Activated naive CD4-positive, alpha-beta T cell treated with anti-CD3 and anti-CD28 coated beads, Interleukin-2, amount 10 ng/mL, durations not matched to agents 7 days and 5 days (primary cell): ENCODE data around the gene MRPS18A.
"Not testable (repeated sequence)": the region's sequence is repeated elsewhere in the genome, so short reads cannot be mapped to it uniquely, and the experiment has no call there.

Experiments
- CTCF ChIA-PET: fragments of 350-600 bp; sonication (Branson Sonifier 250); formaldehyde crosslinking; loops from one replicate; lab custom pipeline; 2021; ENCODE audit warnings: antibody characterized with exemption; lab: Charles Lee
- DNase-seq: peaks from one replicate; pipeline ENCODE4 v3.0.0-alpha.2; 2020
- H3K27ac Mint-ChIP-seq: one replicate; pipeline ENCODE4 v1.8.0; 2021; ENCODE audit warnings: mild to moderate bottlenecking, moderate library complexity, mixed read lengths
- H3K27me3 Mint-ChIP-seq: one replicate; pipeline ENCODE4 v1.8.0; 2021; ENCODE audit warnings: mild to moderate bottlenecking, mixed read lengths
- H3K36me3 Mint-ChIP-seq: one replicate; pipeline ENCODE4 v1.8.0; 2021; ENCODE audit warnings: mixed read lengths
- H3K4me1 Mint-ChIP-seq: one replicate; pipeline ENCODE4 v1.8.0; 2021; ENCODE audit warnings: mixed read lengths
- H3K4me3 Mint-ChIP-seq: one replicate; pipeline ENCODE4 v1.8.0; 2021; ENCODE audit warnings: mild to moderate bottlenecking, moderate library complexity, mixed read lengths
- H3K9me3 Mint-ChIP-seq: one replicate; pipeline ENCODE4 v1.8.0; 2021; ENCODE audit warnings: mixed read lengths

The MRPS18A gene

DNA sequence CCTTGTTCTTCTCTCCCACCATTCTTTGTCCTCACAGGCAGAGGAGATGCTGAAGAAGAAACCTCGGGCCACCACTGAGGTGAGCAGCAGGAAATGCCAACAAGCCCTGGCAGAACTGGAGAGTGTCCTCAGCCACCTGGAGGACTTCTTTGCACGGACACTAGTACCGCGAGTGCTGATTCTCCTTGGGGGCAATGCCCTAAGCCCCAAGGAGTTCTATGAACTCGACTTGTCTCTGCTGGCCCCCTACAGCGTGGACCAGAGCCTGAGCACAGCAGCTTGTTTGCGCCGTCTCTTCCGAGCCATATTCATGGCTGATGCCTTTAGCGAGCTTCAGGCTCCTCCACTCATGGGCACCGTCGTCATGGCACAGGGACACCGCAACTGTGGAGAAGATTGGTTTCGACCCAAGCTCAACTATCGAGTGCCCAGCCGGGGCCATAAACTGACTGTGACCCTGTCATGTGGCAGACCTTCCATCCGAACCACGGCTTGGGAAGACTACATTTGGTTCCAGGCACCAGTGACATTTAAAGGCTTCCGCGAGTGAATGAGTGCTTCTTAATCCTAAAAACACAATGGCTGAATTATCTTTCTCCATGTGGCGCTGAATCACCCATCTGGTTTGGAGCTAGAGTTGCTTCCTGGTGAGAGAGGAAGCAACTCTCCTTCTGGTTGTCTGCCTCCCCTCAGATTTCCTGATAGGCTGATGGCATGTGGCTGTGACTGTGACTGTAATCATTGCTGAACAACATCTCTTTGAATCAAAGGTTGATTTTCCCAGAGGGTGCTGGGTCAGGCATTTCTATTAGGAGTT lies 47.4 kb downstream of the MRPS18A start:
- DNase-seq: no peak
- Mint-ChIP-seq H3K27me3 (peaks cover 6% of the 10 kb centered on the region), H3K27ac (no peak overlapping the region), H3K4me3 (no peak overlapping the region), H3K4me1 (peaks cover 50% of the 10 kb centered on the region), H3K9me3 (no peaks in the 10 kb centered on the region), H3K36me3 (peaks cover 45% of the 10 kb centered on the region)
- CTCF ChIA-PET: interaction anchor here (1.1 kb wide), 1 partner anchor 673 kb away, joined by 3 read pairs; the partner anchor contains the start of gene AARS2

- DNase-seq: peak; percentile 54
- Mint-ChIP-seq H3K36me3 (peaks cover 36% of the 10 kb centered on the region), H3K4me3 (peak overlapping the region; percentile 92), H3K9me3 (no peaks in the 10 kb centered on the region), H3K27ac (peak overlapping the region; percentile 96), H3K27me3 (peaks cover 6% of the 10 kb centered on the region), H3K4me1 (peaks cover 50% of the 10 kb centered on the region)
- CTCF ChIA-PET: interaction anchor here (0.7 to 2.1 kb wide), 5 partner anchors 28 to 621 kb away, joined by 3 to 8 read pairs (median 3); partner anchors contain the start of gene SLC35B2
Observed at GRCh38 chr6:43636308-43636659, 51.3 kb downstream of the MRPS18A start.

GRCh38 chr6:43635387-43636307 lies 51.9 kb downstream of the MRPS18A start, which contains the start of gene MAD2L1BP:
Gene MAD2L1BP, plus strand, starts transcription at chr6:43635840. Its CDS starts 36 bp downstream, at chr6:43635876.
- peak; percentile 92 for DNase-seq
- peaks cover 53% of the 10 kb centered on the region for H3K4me1 Mint-ChIP-seq
- H3K36me3 Mint-ChIP-seq: peaks cover 31% of the 10 kb centered on the region
- no peaks in the 10 kb centered on the region for H3K9me3 Mint-ChIP-seq
- peaks cover 6% of the 10 kb centered on the region for H3K27me3 Mint-ChIP-seq
- H3K4me3 Mint-ChIP-seq: peak within 1 kb of the TSS; percentile 92
- CTCF ChIA-PET: interaction anchor here (0.7 to 2.1 kb wide), 5 partner anchors 27 to 621 kb away, joined by 3 to 8 read pairs (median 3); partner anchors contain the start of gene SLC35B2
- H3K27ac Mint-ChIP-seq: peak within 1 kb of the TSS; percentile 96

DNA sequence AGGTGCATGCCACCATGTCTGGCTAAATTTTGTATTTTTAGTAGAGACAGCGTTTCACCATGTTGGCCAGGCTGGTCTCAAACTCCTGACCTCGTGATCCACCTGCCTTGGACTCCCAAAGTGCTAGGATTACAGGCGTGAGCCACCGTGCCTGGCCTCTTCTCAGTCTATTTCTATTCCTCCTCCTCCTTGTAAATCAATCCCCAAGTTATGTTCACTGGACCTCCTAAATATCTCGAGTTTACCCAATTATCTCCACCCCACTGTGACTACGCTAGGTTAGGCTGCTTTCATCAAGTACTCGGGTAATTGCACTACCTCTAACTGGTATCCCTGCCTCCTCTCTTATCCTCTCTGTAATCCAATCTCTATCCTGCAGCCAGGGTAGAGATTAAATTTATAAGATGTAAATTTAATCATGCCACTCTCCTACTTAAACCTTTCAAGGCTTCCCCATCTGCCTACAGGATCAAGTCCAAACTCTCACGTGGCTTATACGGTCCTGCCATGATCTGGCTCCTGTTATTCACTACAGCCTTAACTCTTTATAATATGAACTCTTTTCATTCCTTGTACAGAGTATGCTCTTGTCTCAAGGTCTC lies 52.8 kb downstream of the MRPS18A start:
- peak overlapping the region; percentile 92 for H3K4me3 Mint-ChIP-seq
- no peaks in the 10 kb centered on the region for H3K9me3 Mint-ChIP-seq
- CTCF ChIA-PET: interaction anchor here (2.1 kb wide), 1 partner anchor 26 kb away, joined by 8 read pairs; no protein-coding TSS in a partner anchor
- peaks cover 25% of the 10 kb centered on the region for H3K36me3 Mint-ChIP-seq
- peaks cover 6% of the 10 kb centered on the region for H3K27me3 Mint-ChIP-seq
- H3K27ac Mint-ChIP-seq: peak overlapping the region; percentile 96
- H3K4me1 Mint-ChIP-seq: peaks cover 51% of the 10 kb centered on the region
- DNase-seq: no peak

DNA sequence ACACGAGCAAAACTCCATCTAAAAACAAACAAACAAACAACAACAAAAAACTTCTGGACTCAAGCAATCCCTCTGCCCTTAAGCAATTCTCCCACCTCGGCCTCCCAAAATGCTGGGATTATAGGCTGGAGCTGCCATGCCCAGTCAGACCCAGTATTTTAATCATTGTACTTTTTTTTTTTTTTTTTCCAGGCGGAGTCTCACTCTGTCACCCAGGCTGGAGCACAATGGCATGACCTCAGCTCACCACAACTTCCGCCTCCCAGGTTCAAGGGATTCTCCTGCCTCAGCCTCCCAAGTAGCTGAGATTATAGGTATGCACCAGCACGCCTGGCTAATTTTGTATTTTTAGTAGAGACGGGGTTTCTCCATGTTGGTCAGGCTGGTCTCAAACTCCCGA lies 54.6 kb downstream of the MRPS18A start:
- peaks cover 51% of the 10 kb centered on the region for H3K4me1 Mint-ChIP-seq
- DNase-seq, H3K4me3 Mint-ChIP-seq, H3K9me3 Mint-ChIP-seq, H3K27me3 Mint-ChIP-seq, H3K27ac Mint-ChIP-seq, CTCF ChIA-PET: not testable (repeated sequence)
- H3K36me3 Mint-ChIP-seq: peaks cover 22% of the 10 kb centered on the region

- no peak for DNase-seq
- Mint-ChIP-seq H3K9me3 (no peaks in the 10 kb centered on the region), H3K4me1 (peaks cover 55% of the 10 kb centered on the region), H3K27me3 (peaks cover 6% of the 10 kb centered on the region), H3K36me3 (peaks cover 22% of the 10 kb centered on the region), H3K4me3 (peak overlapping the region; percentile 53), H3K27ac (peak overlapping the region; percentile 75)
- CTCF ChIA-PET: interaction anchor here (2.4 kb wide), 1 partner anchor 23 kb away, joined by 9 read pairs; no protein-coding TSS in a partner anchor
Observed at GRCh38 chr6:43630980-43631619, 56.5 kb downstream of the MRPS18A start.

- Mint-ChIP-seq H3K27me3 (no peaks in the 10 kb centered on the region), H3K4me1 (peaks cover 50% of the 10 kb centered on the region), H3K9me3 (no peaks in the 10 kb centered on the region), H3K36me3 (peaks cover 32% of the 10 kb centered on the region), H3K4me3 (peak overlapping the region; percentile 99), H3K27ac (peak overlapping the region; percentile 100)
- DNase-seq: peak; percentile 94
- CTCF ChIA-PET: interaction anchor here (1.0 to 2.4 kb wide), 8 partner anchors 10 to 449 kb away, joined by 3 to 9 read pairs (median 3); partner anchors contain the start of gene VEGFA
Observed at GRCh38 chr6:43629505-43630300, 57.9 kb downstream of the MRPS18A start.

GRCh38 chr6:43629104-43629504 lies 58.5 kb downstream of the MRPS18A start, which contains the start of gene GTPBP2:
Gene GTPBP2, minus strand, starts transcription at chr6:43629264. Its CDS starts 102 bp downstream, at chr6:43629162.
- H3K27ac Mint-ChIP-seq: peak within 1 kb of the TSS; percentile 100
- H3K4me3 Mint-ChIP-seq: peak within 1 kb of the TSS; percentile 99
- DNase-seq: peak; percentile 98
- no peaks in the 10 kb centered on the region for H3K9me3 Mint-ChIP-seq
- peaks cover 36% of the 10 kb centered on the region for H3K36me3 Mint-ChIP-seq
- peaks cover 49% of the 10 kb centered on the region for H3K4me1 Mint-ChIP-seq
- no peaks in the 10 kb centered on the region for H3K27me3 Mint-ChIP-seq
- CTCF ChIA-PET: interaction anchor here (1.0 to 2.4 kb wide), 7 partner anchors 9 to 450 kb away, joined by 3 to 9 read pairs (median 3); partner anchors contain the start of gene VEGFA

DNA sequence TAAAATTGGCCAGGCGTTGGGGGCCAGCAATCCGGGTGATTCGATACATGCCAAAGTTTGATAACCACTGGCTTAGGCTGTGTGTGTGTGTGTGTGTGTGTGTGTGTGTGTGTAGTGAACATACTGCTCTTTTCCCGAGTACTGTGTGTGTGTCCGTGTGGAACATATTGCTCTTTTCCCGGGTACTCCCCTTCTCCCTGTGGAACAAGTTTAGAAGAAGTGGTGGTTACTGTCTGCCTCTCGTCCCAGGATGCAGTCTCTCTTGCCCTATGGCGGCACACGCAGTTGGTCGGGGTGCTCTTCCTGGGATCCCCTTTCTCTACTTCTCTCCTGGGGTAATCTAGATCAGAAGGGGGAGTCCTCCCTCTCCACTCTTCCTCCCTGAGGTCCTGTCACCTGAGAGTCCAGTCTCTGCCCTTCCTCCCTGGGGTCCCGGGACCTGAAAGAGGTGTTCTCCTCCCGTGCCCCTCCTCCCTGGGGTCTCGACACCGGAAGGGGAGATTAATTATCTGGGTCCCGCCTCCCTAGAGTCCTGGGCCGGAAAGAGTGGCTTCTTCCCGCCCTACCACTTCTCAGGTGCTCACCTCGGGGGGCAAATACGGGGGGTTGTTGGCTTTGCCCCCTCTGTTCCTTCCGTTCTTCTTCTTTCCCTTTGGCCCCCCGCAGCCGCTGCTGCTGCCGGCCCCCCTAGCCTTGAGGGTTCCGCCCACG lies 59.0 kb downstream of the MRPS18A start:
- H3K27ac Mint-ChIP-seq: peak overlapping the region; percentile 100
- peaks cover 45% of the 10 kb centered on the region for H3K4me1 Mint-ChIP-seq
- no peaks in the 10 kb centered on the region for H3K27me3 Mint-ChIP-seq
- H3K9me3 Mint-ChIP-seq: no peaks in the 10 kb centered on the region
- H3K36me3 Mint-ChIP-seq: peaks cover 41% of the 10 kb centered on the region
- CTCF ChIA-PET: interaction anchor here (1.7 kb wide), 1 partner anchor 15 kb away, joined by 4 read pairs; no protein-coding TSS in a partner anchor
- peak overlapping the region; percentile 99 for H3K4me3 Mint-ChIP-seq
- DNase-seq: peak; percentile 76

DNA sequence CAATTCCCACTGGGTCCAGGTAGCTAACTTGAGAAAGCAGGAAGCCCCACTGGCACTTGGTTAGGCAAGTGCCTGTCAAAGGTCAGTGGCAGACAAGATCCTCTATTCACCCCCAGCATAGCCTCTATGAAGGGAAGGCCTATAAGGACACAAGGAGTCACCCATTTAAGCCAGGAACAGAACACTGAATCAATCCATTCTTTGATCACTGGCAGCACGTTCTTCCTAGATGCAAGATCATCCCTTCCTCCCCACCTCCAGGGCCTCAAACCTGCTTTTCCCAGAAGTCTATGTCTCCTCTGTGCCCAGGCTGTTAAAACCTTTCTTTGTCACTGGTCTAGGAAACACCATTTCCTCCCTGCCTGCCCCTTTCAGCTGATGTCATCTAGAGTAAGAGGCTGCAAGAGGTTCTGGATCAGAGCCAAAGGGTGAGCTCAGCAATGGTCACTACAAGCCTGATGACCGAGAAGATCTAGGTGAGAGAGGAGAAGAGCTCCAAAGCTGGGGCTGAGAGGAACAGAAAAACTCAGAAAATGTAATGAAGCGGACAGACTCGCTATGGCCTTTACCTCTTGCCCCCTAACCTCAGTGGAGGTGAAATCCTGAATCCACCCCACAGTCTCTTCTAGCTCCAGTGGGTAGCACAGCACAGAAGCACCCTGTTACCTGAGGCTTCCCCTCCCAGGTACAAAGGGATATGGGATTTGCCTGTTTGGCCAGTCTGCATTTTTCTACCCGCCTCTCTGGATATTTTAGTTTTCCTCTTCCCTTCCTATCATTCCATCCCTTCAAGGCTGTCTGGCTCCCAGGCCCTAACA lies 60.4 kb downstream of the MRPS18A start:
- peaks cover 52% of the 10 kb centered on the region for H3K36me3 Mint-ChIP-seq
- CTCF ChIA-PET: interaction anchor here (1.8 kb wide), 1 partner anchor 19 kb away, joined by 9 read pairs; no protein-coding TSS in a partner anchor
- no peaks in the 10 kb centered on the region for H3K27me3 Mint-ChIP-seq
- peak overlapping the region; percentile 99 for H3K4me3 Mint-ChIP-seq
- no peaks in the 10 kb centered on the region for H3K9me3 Mint-ChIP-seq
- H3K4me1 Mint-ChIP-seq: peaks cover 45% of the 10 kb centered on the region
- H3K27ac Mint-ChIP-seq: peak overlapping the region; percentile 61
- DNase-seq: no peak

DNA sequence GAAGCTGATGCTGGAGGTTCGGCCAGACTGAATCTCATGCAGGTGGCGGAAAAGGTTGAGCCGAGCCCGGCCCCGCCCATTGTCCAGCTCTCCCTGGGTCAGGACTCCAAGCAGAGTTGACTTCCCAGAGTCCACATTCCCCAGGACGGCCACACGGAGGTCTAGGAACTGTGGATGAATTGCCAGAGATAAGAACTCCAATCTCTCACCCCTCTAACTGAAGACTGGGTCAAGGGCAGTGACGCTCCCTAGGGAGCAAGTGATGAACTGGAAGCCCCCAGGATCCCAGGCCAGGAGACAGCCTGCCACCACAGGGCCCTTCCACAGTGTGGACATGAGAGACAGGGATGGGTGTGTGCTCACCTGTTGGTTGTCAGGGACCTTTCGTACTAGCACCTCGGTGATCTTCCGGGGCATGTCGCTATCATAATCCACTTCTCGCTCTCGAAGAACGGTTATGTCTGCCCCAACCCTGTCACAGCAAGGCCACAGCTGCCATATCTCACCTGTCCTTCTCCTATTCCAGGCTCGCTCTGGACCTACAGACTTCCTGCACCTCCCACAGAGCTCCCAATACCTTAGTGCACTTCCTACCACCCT lies 62.1 kb downstream of the MRPS18A start:
- H3K27me3 Mint-ChIP-seq: no peaks in the 10 kb centered on the region
- CTCF ChIA-PET: no interaction called here
- H3K9me3 Mint-ChIP-seq: no peaks in the 10 kb centered on the region
- H3K4me3 Mint-ChIP-seq: no peak overlapping the region
- H3K4me1 Mint-ChIP-seq: peaks cover 41% of the 10 kb centered on the region
- H3K27ac Mint-ChIP-seq: no peak overlapping the region
- H3K36me3 Mint-ChIP-seq: peaks cover 67% of the 10 kb centered on the region
- no peak for DNase-seq
